ENCODE data around the gene ZNF747. TPM values are rescaled to one million over a fixed set of nuclear protein-coding genes. Genes with fewer than 3 reads are reported as not detected.
A peak's percentile ranks its signal among the peaks of the same experiment; 100 is the strongest.
"Not testable (repeated sequence)": the region's sequence is repeated elsewhere in the genome, so short reads cannot be mapped to it uniquely, and the experiment has no call there.

Gene ZNF747
- total RNA-seq, 1 experiment from 2014 or later, result 8.9 TPM

DNA sequence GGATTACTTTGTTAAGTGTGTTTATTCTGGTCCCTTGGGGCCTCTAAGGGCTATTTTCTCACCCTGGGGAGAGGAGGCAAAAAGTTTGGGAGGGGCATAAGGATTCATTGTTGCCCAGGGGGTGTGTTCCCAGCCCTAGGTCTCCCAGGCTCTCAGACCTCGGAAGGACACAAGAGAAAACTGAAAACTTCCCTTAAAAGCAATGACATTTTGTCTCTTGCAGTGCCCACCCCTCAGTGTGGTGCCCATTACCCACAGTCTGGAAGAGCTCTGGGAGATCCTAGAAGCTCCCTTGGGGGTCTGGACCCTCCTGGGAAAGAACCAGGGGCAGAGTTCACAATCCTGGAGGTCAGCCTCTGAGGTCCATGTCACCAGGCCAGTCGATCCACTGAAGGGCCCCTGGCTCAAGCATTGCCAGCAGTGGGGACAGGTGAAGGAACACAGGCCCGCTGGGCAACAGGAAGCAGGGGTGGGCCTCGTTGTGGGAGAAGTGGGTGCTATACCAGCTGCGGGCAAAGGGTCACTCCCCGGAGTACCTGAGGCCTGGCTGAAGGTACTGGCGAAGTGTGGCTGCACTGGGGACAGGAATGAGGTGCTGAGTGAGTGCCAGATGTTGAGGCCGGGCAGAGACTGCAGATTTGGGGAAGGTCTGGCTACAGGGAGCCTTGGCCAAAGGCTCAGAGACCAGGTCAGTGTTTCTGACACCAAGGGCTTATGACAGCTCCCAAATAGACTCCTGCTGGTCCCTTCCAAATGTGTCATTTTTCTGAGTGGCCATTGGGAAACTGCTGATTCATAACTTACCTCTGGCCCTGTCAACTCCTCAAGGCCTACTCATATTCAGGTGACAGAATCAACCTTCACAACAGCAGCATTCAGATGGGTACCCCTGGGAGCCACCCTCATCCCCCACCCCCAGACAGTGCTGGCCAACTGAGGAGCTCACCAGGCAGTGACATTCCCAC lies 4.6 kb upstream of the ZNF747 start:
- no peak overlapping the region for H3K27ac ChIP-seq (ENCODE audit: low read length)
- no peak overlapping the region for H3K9ac ChIP-seq (ENCODE audit: low read length)
- H3K4me3 ChIP-seq (ENCODE audit: low read length), result no peak overlapping the region
- H3K4me1 ChIP-seq (ENCODE audit: insufficient read depth, low read length), result peaks cover 11% of the 10 kb centered on the region
- ChIA-PET CTCF (no interaction called here), POLR2A (ENCODE audit: unreplicated experiment) (no interaction called here)
- H3K27me3 ChIP-seq (ENCODE audit: low read length), result no peaks in the 10 kb centered on the region
- no TSS peak for BruUV-seq (replicated peaks)
- no peaks in the 10 kb centered on the region for H3F3A ChIP-seq (ENCODE audit: low read length, unreplicated experiment)
- no peaks in the 10 kb centered on the region for H4K20me1 ChIP-seq (ENCODE audit: low read length)
- H3K36me3 ChIP-seq (ENCODE audit: low read depth, low read length), result no peaks in the 10 kb centered on the region
- no peak overlapping the region for H2AFZ ChIP-seq (ENCODE audit: low read length)
- H3K9me3 ChIP-seq (ENCODE audit: low read length), result no peaks in the 10 kb centered on the region
- intact Hi-C loops (cut with micrococcal nuclease), result no loop called here
- H3K9me2 ChIP-seq (replicated peaks; ENCODE audit: low read length), result no peaks in the 10 kb centered on the region
- peaks cover 15% of the 10 kb centered on the region for H3K79me2 ChIP-seq (ENCODE audit: low read length)
- ATAC-seq (no peak), DNase-seq (no peak)
- no peak overlapping the region for H3K4me2 ChIP-seq (ENCODE audit: low read length)
- TF ChIP-seq EZH2 (IDR thresholded peaks at IDR 0.05; ENCODE audit: low read length, unreplicated experiment), result no peak
- no peak for TF ChIP-seq CTCF (conservative IDR thresholded peaks at IDR 0.05; ENCODE audit: low read depth, low read length)
- no peak for TF ChIP-seq EZH2phosphoT487 (IDR thresholded peaks at IDR 0.05; ENCODE audit: borderline replicate concordance, low read length)

- peaks cover 29% of the 10 kb centered on the region for H3K79me2 ChIP-seq (ENCODE audit: low read length)
- H3K4me3 ChIP-seq (ENCODE audit: low read length), result peak overlapping the region; percentile 73; the same call in 1 of the 2 replicates
- H3K36me3 ChIP-seq (ENCODE audit: low read depth, low read length); H3K27me3 ChIP-seq (ENCODE audit: low read length); BruUV-seq (replicated peaks); DNase-seq; H3K27ac ChIP-seq (ENCODE audit: low read length); H4K20me1 ChIP-seq (ENCODE audit: low read length); POLR2A ChIA-PET (ENCODE audit: unreplicated experiment); H3K9me3 ChIP-seq (ENCODE audit: low read length); intact Hi-C loops (cut with micrococcal nuclease); H2AFZ ChIP-seq (ENCODE audit: low read length); H3K9ac ChIP-seq (ENCODE audit: low read length); H3F3A ChIP-seq (ENCODE audit: low read length, unreplicated experiment); ATAC-seq; H3K9me2 ChIP-seq (replicated peaks; ENCODE audit: low read length): not testable (repeated sequence)
- peak overlapping the region; percentile 97 for H3K4me2 ChIP-seq (ENCODE audit: low read length)
- CTCF ChIA-PET, result interaction anchor here (0.6 kb wide), 1 partner anchor 119 kb away, joined by 4 read pairs; no protein-coding TSS in a partner anchor
- peaks cover 15% of the 10 kb centered on the region for H3K4me1 ChIP-seq (ENCODE audit: insufficient read depth, low read length)
Observed at GRCh38 chr16:30536391-30537024, 1.9 kb upstream of the ZNF747 start.

DNA sequence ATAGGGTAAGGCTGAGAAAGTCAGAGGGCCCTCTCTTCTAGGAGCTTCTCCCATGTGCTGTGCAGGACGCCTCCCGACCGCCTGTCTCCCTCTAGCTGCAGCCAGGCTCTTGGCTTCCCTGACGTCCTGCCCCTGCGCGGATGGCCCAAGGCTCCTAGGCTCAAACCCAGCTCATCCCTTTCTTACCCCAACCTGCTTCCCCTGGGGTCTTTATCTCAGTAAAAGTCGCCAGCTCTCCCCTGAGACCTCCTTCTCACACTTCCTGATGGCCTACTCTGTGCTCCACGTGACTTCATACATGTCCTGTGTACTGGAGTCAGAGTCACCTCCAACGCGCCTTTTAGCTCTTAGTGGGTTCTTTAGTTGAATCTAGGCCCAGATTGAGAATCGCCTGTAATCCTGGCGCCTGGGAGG lies 1.1 kb upstream of the ZNF747 start:
- DNase-seq (peak; percentile 30), ATAC-seq (peak; percentile 26; the same call in 1 of the 2 replicates)
- CTCF ChIA-PET, result interaction anchor here (0.8 to 1.2 kb wide), 2 partner anchors 21 to 106 kb away, joined by 4 to 8 read pairs; partner anchors contain the start of gene DCTPP1
- Histone ChIP-seq H3K27me3 (ENCODE audit: low read length) (no peaks in the 10 kb centered on the region), H2AFZ (ENCODE audit: low read length) (peak overlapping the region; percentile 91), H3K79me2 (ENCODE audit: low read length) (peaks cover 29% of the 10 kb centered on the region), H3K9ac (ENCODE audit: low read length) (peak overlapping the region; percentile 95), H4K20me1 (ENCODE audit: low read length) (no peaks in the 10 kb centered on the region), H3K27ac (ENCODE audit: low read length) (no peak overlapping the region), H3K4me1 (ENCODE audit: insufficient read depth, low read length) (peaks cover 15% of the 10 kb centered on the region), H3K9me2 (replicated peaks; ENCODE audit: low read length) (no peaks in the 10 kb centered on the region), H3K9me3 (ENCODE audit: low read length) (no peaks in the 10 kb centered on the region), H3F3A (ENCODE audit: low read length, unreplicated experiment) (no peaks in the 10 kb centered on the region), H3K36me3 (ENCODE audit: low read depth, low read length) (no peaks in the 10 kb centered on the region), H3K4me2 (ENCODE audit: low read length) (peak overlapping the region; percentile 97), H3K4me3 (ENCODE audit: low read length) (peak overlapping the region; percentile 73)
- no peak for TF ChIP-seq EZH2phosphoT487 (IDR thresholded peaks at IDR 0.05; ENCODE audit: borderline replicate concordance, low read length)
- TF ChIP-seq CTCF (conservative IDR thresholded peaks at IDR 0.05; ENCODE audit: low read depth, low read length), result peak; percentile 39; the same call in 1 of the 2 replicates
- POLR2A ChIA-PET (ENCODE audit: unreplicated experiment), result interaction anchor here (0.7 kb wide), 1 partner anchor 527 kb away, joined by 4 read pairs; no protein-coding TSS in a partner anchor
- BruUV-seq (replicated peaks), result no TSS peak
- intact Hi-C loops (cut with micrococcal nuclease), result loop anchor here (1.0 kb wide), 1 partner anchor 23 kb away; the partner anchor contains the start of gene ZNF764
